KMS-11 (cell line): ENCODE measurements around the gene ZNF80.
"Not testable (repeated sequence)": the region's sequence is repeated elsewhere in the genome, so short reads cannot be mapped to it uniquely, and the experiment has no call there.

Source experiments
- H2AFZ ChIP-seq: fragments of 200-600 bp; sonication (generic); 2 replicates; pipeline ENCODE4 v1.6.1; 2016; ENCODE audit warnings: antibody characterized with exemption, mixed run types, low read depth
- H3K27ac ChIP-seq: fragments of 200-600 bp; sonication (generic); 2 replicates; pipeline ENCODE4 v1.6.1; 2016; ENCODE audit warnings: mild to moderate bottlenecking, mixed run types
- H3K27me3 ChIP-seq: fragments of 200-600 bp; sonication (generic); 2 replicates; pipeline ENCODE4 v1.6.1; 2017; ENCODE audit warnings: mild to moderate bottlenecking, low read depth, mixed run types, moderate library complexity; ENCODE audit not compliant: insufficient read depth
- H3K36me3 ChIP-seq: fragments of 200-600 bp; sonication (generic); 2 replicates; pipeline ENCODE4 v1.6.1; 2017; ENCODE audit warnings: mild to moderate bottlenecking, mixed run types; ENCODE audit not compliant: insufficient read depth
- H3K4me1 ChIP-seq: fragments of 200-600 bp; sonication (generic); 2 replicates; pipeline ENCODE4 v1.6.1; 2016; ENCODE audit warnings: mild to moderate bottlenecking, low read depth, mixed run types; ENCODE audit not compliant: poor library complexity, severe bottlenecking
- H3K4me2 ChIP-seq: fragments of 200-600 bp; sonication (generic); 2 replicates; pipeline ENCODE4 v1.7.0; 2016; ENCODE audit warnings: mild to moderate bottlenecking, mixed run types
- H3K4me3 ChIP-seq: fragments of 200-600 bp; sonication (generic); IDR thresholded peaks from 2 replicates; pipeline ENCODE4 v1.6.1; 2017; ENCODE audit warnings: low read depth, low read length, mixed read lengths; ENCODE audit not compliant: insufficient read depth
- H3K79me2 ChIP-seq: fragments of 200-600 bp; sonication (generic); 2 replicates; pipeline ENCODE4 v1.6.1; 2016; ENCODE audit warnings: low read depth, mixed run types; ENCODE audit not compliant: insufficient read depth
- H3K9ac ChIP-seq: fragments of 200-600 bp; sonication (generic); 2 replicates; pipeline ENCODE4 v1.6.1; 2016; ENCODE audit warnings: mild to moderate bottlenecking, mixed run types
- H4K20me1 ChIP-seq: fragments of 200-600 bp; sonication (generic); 2 replicates; pipeline ENCODE4 v1.6.1; 2016; ENCODE audit warnings: mild to moderate bottlenecking, mixed run types; ENCODE audit not compliant: insufficient read depth
- TF ChIP-seq, protein P1 (sequence below): fragments of 200-600 bp; sonication (generic); conservative IDR thresholded peaks from 2 replicates; pipeline ENCODE4 v1.6.1; 2017; ENCODE audit warnings: low read depth, mild to moderate bottlenecking, antibody characterized with exemption, low read length, moderate library complexity, mixed read lengths

Gene ZNF80

DNA sequence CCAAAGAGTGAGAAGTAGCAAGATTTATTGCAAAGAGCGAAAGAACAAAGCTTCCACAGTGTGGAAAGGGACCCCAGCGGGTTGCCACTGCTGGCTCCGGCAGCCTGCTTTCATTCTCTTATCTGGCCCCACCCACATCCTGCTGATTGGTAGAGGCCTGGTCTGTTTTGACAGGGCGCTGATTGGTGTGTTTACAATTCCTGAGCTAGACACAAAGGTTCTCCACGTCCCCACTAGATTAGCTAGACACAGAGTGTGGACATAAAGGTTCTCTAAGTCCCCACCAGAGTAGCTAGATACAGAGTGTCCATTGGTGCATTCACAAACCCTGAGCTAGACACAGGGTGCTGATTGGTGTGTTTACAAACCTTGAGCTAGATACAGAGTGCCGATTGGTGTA is at the start of gene ZNF80:
Gene ZNF80 (minus strand): TSS at position 101 of the 400 bp plus-strand sequence. CDS start 504 bp downstream, outside the sequence.
- not testable (repeated sequence) for H3K36me3 ChIP-seq, H3K4me3 ChIP-seq, H3K79me2 ChIP-seq, H3K9ac ChIP-seq, H2AFZ ChIP-seq, H4K20me1 ChIP-seq, H3K4me1 ChIP-seq, H3K27ac ChIP-seq, H3K27me3 ChIP-seq, H3K4me2 ChIP-seq

DNA sequence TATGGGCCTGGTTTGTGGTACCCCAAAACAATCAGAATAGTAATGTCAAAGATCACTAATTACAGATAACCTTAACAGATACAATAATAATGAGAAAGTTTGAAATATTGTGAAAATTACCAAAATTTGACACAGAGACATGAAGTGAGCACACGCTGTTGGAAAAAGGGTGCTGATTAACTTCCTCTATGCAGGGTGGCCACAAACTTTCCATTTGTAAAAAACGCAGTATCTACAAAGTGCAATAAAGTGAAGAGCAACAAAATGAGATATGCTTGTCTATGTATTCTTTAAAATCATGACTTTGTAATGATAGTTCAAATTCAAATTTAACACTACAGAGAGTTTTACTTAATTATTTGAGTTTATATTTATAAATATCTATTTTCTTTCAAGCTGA is 48.9 kb upstream of the ZNF80 start:
- TF ChIP-seq, protein P1, sequence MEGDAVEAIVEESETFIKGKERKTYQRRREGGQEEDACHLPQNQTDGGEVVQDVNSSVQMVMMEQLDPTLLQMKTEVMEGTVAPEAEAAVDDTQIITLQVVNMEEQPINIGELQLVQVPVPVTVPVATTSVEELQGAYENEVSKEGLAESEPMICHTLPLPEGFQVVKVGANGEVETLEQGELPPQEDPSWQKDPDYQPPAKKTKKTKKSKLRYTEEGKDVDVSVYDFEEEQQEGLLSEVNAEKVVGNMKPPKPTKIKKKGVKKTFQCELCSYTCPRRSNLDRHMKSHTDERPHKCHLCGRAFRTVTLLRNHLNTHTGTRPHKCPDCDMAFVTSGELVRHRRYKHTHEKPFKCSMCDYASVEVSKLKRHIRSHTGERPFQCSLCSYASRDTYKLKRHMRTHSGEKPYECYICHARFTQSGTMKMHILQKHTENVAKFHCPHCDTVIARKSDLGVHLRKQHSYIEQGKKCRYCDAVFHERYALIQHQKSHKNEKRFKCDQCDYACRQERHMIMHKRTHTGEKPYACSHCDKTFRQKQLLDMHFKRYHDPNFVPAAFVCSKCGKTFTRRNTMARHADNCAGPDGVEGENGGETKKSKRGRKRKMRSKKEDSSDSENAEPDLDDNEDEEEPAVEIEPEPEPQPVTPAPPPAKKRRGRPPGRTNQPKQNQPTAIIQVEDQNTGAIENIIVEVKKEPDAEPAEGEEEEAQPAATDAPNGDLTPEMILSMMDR: no peak
- Histone ChIP-seq H2AFZ (no peak overlapping the region), H3K9ac (no peak overlapping the region)

DNA sequence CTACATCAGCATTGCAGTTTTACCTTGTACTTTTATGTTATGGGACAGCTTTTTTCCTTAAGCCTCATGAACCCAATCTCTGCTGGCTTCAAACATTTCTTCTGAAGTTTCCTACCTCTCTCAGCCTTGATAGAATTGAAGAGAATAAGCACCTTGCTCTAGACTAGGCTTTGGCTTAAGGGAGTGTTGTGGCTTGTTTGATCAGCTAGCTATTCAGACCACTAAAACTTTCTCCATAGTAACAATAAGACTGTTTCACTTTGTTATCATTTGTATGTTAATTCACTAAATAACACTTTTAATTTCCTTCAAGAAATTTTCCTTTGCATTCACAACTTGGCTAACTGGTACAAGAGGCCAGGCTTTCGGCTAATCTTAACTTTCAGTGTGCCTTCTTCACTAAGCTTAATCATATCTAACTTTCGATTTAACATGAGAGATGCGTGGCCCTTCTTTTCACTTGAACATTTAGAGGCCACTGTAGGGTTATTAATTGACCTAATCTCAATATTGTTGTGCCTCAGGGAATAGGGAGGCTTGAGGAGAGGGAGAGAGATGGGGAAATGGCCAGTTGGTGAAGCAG is 48.4 kb upstream of the ZNF80 start:
- Histone ChIP-seq H3K27me3 (no peaks in the 10 kb centered on the region), H3K9ac (no peak overlapping the region), H3K79me2 (no peaks in the 10 kb centered on the region), H4K20me1 (no peaks in the 10 kb centered on the region), H3K4me3 (no peak overlapping the region), H3K4me1 (peaks cover 9% of the 10 kb centered on the region), H2AFZ (no peak overlapping the region), H3K36me3 (no peaks in the 10 kb centered on the region), H3K4me2 (no peak overlapping the region), H3K27ac (no peak overlapping the region)
- TF ChIP-seq, protein P1: no peak

More for the DNA sequence above, 48.9 kb upstream of the ZNF80 start:
- no peak overlapping the region for H3K4me3 ChIP-seq
- H3K4me2 ChIP-seq: no peak overlapping the region
- H3K4me1 ChIP-seq: peaks cover 9% of the 10 kb centered on the region
- no peaks in the 10 kb centered on the region for H3K36me3 ChIP-seq
- H4K20me1 ChIP-seq: no peaks in the 10 kb centered on the region
- H3K27me3 ChIP-seq: no peaks in the 10 kb centered on the region
- H3K27ac ChIP-seq: no peak overlapping the region
- no peaks in the 10 kb centered on the region for H3K79me2 ChIP-seq

DNA sequence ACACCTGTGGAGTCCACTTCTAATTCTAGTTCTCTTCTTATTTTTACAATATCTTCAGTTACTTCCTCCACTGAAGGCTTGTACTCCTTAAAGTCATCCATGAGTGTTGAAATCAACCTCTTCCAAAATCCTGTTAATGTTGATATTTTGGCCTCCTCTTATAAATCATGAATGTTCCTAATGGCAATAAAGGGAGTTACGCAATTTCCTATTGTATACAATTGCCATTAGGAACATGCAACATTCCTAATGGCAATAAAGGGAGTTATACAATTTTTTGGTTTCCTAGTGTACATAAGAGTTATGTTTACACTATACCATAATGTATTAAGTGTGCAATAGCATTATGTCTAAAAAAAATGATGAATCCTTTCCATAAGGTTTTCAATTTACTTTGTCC is 47.3 kb upstream of the ZNF80 start:
- H3K27ac ChIP-seq: no peak overlapping the region
- no peak overlapping the region for H3K9ac ChIP-seq
- H3K79me2 ChIP-seq: no peaks in the 10 kb centered on the region
- H3K4me3 ChIP-seq: no peak overlapping the region
- H3K4me2 ChIP-seq: no peak overlapping the region
- no peaks in the 10 kb centered on the region for H3K36me3 ChIP-seq
- no peaks in the 10 kb centered on the region for H4K20me1 ChIP-seq
- TF ChIP-seq, protein P1: no peak
- no peaks in the 10 kb centered on the region for H3K4me1 ChIP-seq
- H2AFZ ChIP-seq: no peak overlapping the region
- H3K27me3 ChIP-seq: no peaks in the 10 kb centered on the region

DNA sequence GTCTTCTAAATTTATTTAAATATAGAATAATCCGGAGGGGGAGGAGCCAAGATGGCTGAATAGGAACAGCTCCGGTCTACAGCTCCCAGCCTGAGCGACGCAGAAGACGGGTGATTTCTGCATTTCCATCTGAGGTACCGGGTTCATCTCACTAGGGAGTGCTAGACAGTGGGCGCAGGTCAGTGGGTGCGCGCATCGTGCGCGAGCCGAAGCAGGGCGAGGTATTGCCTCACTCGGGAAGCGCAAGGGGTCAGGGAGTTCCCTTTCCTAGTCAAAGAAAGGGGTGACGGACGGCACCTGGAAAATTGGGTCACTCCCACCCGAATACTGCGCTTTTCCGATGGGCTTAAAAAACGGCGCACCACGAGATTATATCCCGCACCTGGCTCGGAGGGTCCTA is 39.5 kb upstream of the ZNF80 start:
- not testable (repeated sequence) for H3K79me2 ChIP-seq, H3K27ac ChIP-seq, H3K4me2 ChIP-seq, H4K20me1 ChIP-seq, H3K36me3 ChIP-seq, H3K9ac ChIP-seq, H3K4me3 ChIP-seq, H3K27me3 ChIP-seq, H2AFZ ChIP-seq
- H3K4me1 ChIP-seq: peaks cover 10% of the 10 kb centered on the region
